ENCODE results near the gene GATAD2A.
A peak's percentile ranks its signal among the peaks of the same experiment; 100 is the strongest.

GATAD2A gene

GRCh38 chr19:19457671-19458070 is 52.2 kb downstream of the GATAD2A start:
- no peak for TF ChIP-seq CTCF (IDR thresholded peaks at IDR 0.05; ENCODE audit: low read length, missing control alignments)
- DNase-seq (ENCODE audit: low read depth) = no peak
- no peak overlapping the region for H3K4me3 ChIP-seq (replicated peaks; ENCODE audit: low read depth, low read length)

GRCh38 chr19:19458110-19458816 is 52.8 kb downstream of the GATAD2A start:
- no peak for DNase-seq (ENCODE audit: low read depth)
- TF ChIP-seq CTCF (IDR thresholded peaks at IDR 0.05; ENCODE audit: low read length, missing control alignments) = no peak
- no peak overlapping the region for H3K4me3 ChIP-seq (replicated peaks; ENCODE audit: low read depth, low read length)

GRCh38 chr19:19459073-19459472 is 53.6 kb downstream of the GATAD2A start:
- no peak overlapping the region for H3K4me3 ChIP-seq (replicated peaks; ENCODE audit: low read depth, low read length)
- peak; percentile 36 for DNase-seq (ENCODE audit: low read depth)

GRCh38 chr19:19459707-19460251 is 54.3 kb downstream of the GATAD2A start:
- TF ChIP-seq CTCF (IDR thresholded peaks at IDR 0.05; ENCODE audit: low read length, missing control alignments) = no peak
- no peak overlapping the region for H3K4me3 ChIP-seq (replicated peaks; ENCODE audit: low read depth, low read length)
- DNase-seq (ENCODE audit: low read depth) = peak; percentile 66

More at GRCh38 chr19:19459073-19459472, 53.6 kb downstream of the GATAD2A start:
- TF ChIP-seq CTCF (IDR thresholded peaks at IDR 0.05; ENCODE audit: low read length, missing control alignments) = no peak

GRCh38 chr19:19460258-19460731 is 54.8 kb downstream of the GATAD2A start:
- no peak overlapping the region for H3K4me3 ChIP-seq (replicated peaks; ENCODE audit: low read depth, low read length)
- DNase-seq (ENCODE audit: low read depth) = no peak
- no peak for TF ChIP-seq CTCF (IDR thresholded peaks at IDR 0.05; ENCODE audit: low read length, missing control alignments)

GRCh38 chr19:19460761-19461265 is 55.3 kb downstream of the GATAD2A start:
- peak; percentile 27 for DNase-seq (ENCODE audit: low read depth)
- no peak overlapping the region for H3K4me3 ChIP-seq (replicated peaks; ENCODE audit: low read depth, low read length)
- no peak for TF ChIP-seq CTCF (IDR thresholded peaks at IDR 0.05; ENCODE audit: low read length, missing control alignments)

Data from fibroblast of pulmonary artery (primary cell).